ENCODE results near the gene FBXW9.

DNA sequence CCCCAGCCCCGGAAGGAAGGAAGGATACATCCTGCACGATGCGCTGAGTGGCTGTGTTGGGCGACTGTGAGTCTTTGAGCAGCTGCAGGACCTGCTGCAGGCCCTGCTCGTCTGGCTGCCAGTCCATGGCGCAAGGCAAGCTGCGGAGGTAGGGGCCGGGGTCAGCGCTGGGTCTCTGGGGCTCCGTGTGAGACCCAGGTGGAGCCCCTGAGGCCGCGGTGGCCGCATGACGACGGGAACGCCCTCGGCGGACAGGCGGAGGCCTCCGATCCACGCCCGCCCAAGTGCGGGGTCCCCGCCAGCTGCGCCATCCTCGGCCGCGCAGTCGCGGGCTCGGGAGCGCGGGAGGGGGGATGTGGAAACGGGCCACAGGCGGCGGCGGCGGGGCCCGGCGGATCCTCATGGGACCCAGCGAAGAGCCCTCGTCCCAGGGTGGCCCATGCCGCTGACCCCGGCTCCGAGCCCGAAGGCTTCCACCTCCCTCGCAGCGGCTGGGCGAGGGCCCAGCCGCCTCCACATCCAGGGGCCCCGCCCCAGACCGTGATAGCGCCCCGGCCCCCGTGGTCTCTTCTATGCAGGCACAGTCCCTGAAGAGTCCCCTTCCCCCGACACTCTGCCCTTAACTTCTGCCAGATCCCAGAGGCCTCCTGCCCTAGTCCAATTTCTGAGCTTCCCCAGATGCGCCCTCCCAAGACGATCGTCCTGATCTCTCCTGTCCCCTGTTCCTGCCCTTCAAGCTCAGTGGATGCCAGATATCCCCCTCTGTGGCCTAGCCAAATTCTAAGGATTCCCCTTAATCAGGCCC, 24.6 kb upstream of the FBXW9 start:
- TF ChIP-seq, protein P1, sequence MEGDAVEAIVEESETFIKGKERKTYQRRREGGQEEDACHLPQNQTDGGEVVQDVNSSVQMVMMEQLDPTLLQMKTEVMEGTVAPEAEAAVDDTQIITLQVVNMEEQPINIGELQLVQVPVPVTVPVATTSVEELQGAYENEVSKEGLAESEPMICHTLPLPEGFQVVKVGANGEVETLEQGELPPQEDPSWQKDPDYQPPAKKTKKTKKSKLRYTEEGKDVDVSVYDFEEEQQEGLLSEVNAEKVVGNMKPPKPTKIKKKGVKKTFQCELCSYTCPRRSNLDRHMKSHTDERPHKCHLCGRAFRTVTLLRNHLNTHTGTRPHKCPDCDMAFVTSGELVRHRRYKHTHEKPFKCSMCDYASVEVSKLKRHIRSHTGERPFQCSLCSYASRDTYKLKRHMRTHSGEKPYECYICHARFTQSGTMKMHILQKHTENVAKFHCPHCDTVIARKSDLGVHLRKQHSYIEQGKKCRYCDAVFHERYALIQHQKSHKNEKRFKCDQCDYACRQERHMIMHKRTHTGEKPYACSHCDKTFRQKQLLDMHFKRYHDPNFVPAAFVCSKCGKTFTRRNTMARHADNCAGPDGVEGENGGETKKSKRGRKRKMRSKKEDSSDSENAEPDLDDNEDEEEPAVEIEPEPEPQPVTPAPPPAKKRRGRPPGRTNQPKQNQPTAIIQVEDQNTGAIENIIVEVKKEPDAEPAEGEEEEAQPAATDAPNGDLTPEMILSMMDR (IDR thresholded peaks at IDR 0.05) = no peak
- no peak for TF ChIP-seq POLR2A (IDR thresholded peaks at IDR 0.05)
